Hematopoietic multipotent progenitor cell (in vitro differentiated cells): ENCODE results near the gene FMOD. TPM values are rescaled to one million over a fixed set of nuclear protein-coding genes. Genes with fewer than 3 reads are reported as not detected.
"Not testable (repeated sequence)": the region's sequence is repeated elsewhere in the genome, so short reads cannot be mapped to it uniquely, and the experiment has no call there.

Experiments
- DNase-seq, 3 donors: peaks; one replicate each; pipeline ENCODE4 v3.0.0-alpha.2; 2011 to 2015; ENCODE audit warnings: low read depth in 2 of 3, low spot score in 2 of 3
- total RNA-seq: library from RNA; depleted of rRNA; stranded (reverse); fragments of >200 nt; gene quantifications from one replicate; pipeline ENCODE4 v1.2.3, GENCODE V29; 2012

FMOD gene
- total RNA-seq, 1 donor = 1.9 TPM

DNA sequence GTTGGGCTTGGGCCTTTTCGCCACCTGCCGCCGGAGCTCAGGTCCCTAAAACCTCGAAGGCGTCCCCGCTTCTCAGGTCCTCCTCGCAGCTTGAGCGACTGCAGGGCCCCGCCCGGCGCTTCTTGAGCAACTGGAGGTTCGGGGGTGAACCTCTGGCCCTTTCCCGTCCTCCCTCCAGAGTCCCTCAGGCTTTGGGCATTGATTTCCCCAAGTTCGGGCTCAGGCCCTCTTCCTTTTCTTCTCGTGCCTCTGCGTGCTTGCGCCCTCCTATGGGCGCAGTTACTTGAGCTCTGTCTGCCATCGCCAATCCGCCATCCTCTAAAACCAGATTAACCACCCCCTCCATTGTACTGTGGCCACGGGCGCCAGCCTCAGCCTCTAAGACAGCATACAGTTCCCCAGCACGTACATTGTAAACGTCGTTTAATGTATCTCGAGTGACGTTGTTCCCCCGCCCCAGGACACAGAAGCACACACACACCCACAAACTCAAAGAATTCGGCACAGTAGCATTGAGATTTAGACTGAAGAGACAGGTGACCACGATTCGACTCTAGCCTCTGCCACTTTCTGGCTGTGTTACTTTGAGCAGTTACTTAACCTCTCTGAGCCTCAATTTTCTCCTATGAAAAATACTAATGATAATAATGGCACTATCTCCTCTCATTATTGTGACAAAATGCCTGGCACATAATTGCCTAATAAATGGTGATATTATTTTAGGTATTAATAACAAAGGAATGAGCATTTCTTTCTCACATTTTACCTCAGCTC lies 23.1 kb downstream of the FMOD start:
- peak in 1 of 3 donors; percentile 67 for DNase-seq

- peak; percentile 80 to 98 (median 93) for DNase-seq
Measured at GRCh38 chr1:203326830-203327683, 23.9 kb downstream of the FMOD start.

DNA sequence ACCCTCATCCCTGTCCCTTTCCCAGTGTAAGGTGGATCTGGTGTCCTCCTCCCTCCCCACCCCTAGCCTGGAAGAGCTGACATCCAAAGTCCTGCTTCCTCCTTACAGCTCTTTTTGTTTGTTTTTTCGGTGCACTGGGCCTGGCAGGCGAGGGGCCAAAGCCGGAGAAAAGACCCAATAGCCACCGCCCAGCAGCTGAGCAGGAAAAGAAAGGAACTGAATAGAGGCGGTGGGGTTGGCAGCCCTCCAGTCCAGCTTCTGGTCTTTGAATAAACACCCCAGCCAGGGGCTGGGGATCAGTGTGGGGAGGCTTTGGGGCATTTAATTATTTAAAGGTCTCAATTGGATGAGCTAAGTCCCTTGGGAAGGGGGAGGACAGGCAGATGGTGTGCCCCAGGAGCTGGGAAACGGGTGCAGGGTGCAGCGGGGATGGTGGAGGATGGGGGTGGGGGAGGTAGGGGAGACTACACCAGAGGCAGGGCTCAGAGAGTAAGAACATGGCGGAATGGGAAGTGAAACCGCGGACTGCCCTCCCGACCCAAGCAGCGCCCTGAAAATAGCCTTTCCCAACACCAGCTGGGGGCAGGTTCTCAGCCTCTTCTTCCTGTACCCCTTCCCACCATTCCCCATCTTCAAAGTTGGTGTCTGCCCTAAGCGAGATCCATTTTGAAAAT lies 25.4 kb downstream of the FMOD start:
- peak in 1 of 3 donors; percentile 33 for DNase-seq

DNA sequence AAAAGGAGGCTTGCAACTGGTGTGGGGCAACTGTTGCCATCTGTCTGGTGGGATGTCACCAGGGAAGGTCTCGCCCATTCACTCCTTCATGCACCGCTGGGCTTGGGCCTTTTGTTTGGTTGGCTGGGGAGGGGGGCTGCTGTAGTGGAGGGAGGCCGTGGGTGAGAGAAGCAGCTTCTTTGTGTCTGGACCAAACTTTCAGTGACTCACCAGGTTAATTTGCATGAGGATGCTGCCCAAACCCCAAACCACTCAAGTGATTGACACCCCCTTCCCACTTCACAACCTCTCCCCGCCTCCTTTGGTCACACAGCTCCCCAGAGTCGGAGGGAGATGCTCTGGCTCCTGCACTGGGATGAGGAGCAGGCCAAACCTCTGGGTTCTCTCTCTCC lies 25.9 kb downstream of the FMOD start:
- peak in 2 of 3 donors; percentile 76 to 80 for DNase-seq

- no peak for DNase-seq
Measured at GRCh38 chr1:203324105-203325025, 26.6 kb downstream of the FMOD start.

- DNase-seq = no peak
Measured at GRCh38 chr1:203323587-203323986, 27.3 kb downstream of the FMOD start.

- no peak for DNase-seq
Measured at GRCh38 chr1:203322500-203323179, 28.3 kb downstream of the FMOD start.

DNA sequence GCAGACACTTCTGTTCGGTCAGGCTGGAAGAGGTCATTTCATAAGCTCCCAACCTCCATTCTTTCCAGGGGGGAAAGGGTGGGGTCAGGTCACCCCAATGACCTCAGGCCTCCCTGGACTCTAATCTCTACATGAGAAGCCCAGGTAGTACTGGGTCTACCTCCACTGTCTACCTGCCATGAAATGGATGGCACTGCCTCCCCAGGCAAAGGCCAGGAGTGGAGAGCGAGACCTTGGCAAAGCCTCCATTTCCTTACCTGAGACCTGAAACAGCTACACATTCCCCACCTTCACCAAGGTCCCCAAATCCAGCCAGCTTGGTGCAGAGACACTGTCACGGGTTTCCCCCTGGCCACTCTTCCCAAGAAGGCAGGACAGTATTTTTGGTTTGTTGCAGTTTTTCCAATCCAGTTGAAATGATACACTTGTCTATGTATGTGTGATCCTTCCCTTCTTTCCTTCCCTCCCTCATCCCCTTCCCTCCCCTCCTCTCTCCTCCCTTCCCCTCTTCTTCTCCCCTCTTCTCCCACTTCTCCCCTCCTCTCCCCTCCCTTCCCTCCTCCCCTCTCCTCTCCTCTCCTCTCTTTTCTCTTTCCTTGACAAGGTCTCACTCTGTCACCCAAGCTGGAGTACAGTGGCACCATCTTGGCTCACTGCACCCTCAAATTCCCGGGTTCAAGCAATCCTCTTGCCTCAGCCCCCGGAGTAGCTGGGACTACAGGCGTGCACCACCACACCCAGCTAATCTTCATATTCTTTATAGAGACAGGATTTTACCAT lies 29.5 kb downstream of the FMOD start:
- DNase-seq = no peak

GRCh38 chr1:203320591-203321272 lies 30.2 kb downstream of the FMOD start:
- DNase-seq = peak in 2 of 3 donors; percentile 96 to 99

GRCh38 chr1:203318229-203318517 lies 32.7 kb downstream of the FMOD start:
- no peak for DNase-seq

DNA sequence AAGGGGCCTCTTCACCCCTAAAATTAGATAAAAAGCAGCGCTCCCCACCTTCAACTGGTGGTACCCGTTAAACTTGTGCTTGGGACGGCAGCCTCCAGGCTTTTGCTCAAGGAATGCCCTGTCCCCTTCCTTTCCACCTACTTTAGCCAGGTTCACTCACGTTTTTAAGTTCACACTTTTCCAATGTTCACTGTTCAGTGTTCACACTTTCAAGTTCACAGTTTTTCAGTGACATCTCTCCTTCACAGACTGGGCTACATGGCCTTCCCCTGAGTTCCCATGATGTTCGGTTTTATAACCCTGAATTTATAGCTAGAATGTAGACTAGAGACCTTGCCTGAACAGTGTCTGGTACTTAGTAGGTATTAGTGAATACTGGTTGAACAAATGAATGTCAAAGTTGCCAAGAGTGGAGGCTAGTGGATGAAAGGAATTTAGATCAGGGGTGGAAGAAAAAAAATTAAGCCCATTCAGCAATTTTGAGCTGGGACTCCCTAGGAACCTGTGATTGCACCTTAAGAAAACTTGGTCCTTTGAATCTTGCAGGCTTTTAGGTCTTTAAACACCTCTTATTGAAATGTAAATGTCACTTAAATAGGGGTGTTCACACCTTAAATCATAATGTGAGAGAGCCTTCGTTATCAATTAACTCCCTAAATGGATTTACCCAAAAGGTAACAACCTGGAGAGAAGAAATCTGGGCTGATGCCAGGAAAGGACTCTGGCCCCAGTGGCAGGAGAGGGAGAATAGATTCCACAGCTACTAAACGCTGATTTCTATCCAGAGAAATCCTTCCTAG lies 33.3 kb downstream of the FMOD start:
- DNase-seq = no peak

DNA sequence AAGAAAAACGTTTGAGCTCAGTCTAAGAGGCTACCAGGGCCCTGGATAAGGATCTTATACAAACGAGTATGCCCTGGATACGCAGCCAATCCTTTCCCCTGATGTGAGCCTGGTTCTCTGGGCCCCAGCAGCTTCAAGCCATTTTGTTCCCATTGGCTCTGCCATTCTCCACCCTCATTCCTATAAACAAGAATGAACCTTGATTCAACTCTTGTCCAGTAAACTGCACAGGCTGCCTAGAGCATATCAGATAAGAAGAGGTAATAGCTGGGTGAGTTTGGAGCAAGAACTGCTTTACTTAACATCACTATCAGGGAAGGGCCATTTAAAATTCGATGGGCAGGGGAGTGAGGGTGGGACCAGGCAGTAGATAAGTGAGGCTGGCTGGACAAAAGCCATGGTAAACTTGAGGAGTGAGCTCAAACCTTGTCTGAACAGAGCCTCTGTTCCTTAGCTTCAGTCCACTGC lies 34.3 kb downstream of the FMOD start:
- DNase-seq = no peak

- not testable (repeated sequence) for DNase-seq
Measured at GRCh38 chr1:203314025-203314759, 36.7 kb downstream of the FMOD start.

- peak in 1 of 3 donors; percentile 64 for DNase-seq
Measured at GRCh38 chr1:203311368-203312301, 39.3 kb downstream of the FMOD start.

DNA sequence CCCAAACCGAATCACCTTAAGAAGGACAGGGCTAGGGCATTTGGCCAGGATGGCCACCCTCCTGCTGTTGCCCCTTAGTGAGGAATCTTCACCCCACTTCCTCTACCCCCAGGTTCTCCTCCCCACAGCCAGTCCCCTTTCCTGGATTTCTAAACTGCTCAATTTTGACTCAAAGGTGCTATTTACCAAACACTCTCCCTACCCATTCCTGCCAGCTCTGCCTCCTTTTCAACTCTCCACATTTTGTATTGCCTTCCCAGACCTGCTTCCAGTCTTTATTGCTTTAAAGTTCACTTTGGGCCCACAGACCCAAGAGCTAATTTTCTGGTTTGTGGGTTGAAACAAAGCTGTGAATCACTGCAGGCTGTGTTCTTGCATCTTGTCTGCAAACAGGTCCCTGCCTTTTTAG lies 42.0 kb downstream of the FMOD start:
- no peak for DNase-seq
